HepG2 (cell line): Measurements from ENCODE around the gene SELENOS. TPM values are rescaled to one million over a fixed set of nuclear protein-coding genes. Genes with fewer than 3 reads are reported as not detected.
A peak's percentile ranks its signal among the peaks of the same experiment; 100 is the strongest.

ENCODE experiments used
- MEIS1 ChIP-seq: sonication (generic); formaldehyde crosslinking; IDR thresholded peaks from 2 replicates; pipeline ENCODE4 v1.9.0; 2021; ENCODE audit warnings: mild to moderate bottlenecking, missing genetic modification reagents, moderate library complexity, borderline replicate concordance
- NFRKB ChIP-seq: fragments of 450-650 bp; IDR thresholded peaks from 2 replicates; pipeline ENCODE4 v1.6.1; 2017
- NRL ChIP-seq: sonication (generic); formaldehyde crosslinking; IDR thresholded peaks from 2 replicates; pipeline ENCODE4 v1.5.0; 2020; ENCODE audit warnings: missing genetic modification reagents, mild to moderate bottlenecking, moderate library complexity, borderline replicate concordance
- SP2 ChIP-seq: sonication (generic); formaldehyde crosslinking; IDR thresholded peaks from 2 replicates; pipeline ENCODE4 v1.5.1; 2020; ENCODE audit warnings: mild to moderate bottlenecking, missing genetic modification reagents
- TAF15 ChIP-seq: fragments of 200-400 bp; formaldehyde crosslinking; IDR thresholded peaks from one replicate; pipeline ENCODE4 v1.6.1; 2018; ENCODE audit warnings: mild to moderate bottlenecking, low read depth, low read length; ENCODE audit not compliant: poor library complexity, severe bottlenecking
- TBX3 ChIP-seq: fragments of 450-650 bp; IDR thresholded peaks from 2 replicates; pipeline ENCODE4 v1.6.1; 2017; ENCODE audit warnings: antibody characterized with exemption, mild to moderate bottlenecking, inconsistent platforms, borderline replicate concordance
- ZBTB1 ChIP-seq: sonication (generic); formaldehyde crosslinking; IDR thresholded peaks from 2 replicates; pipeline ENCODE4 v1.4.0; 2020; ENCODE audit warnings: missing genetic modification reagents, borderline replicate concordance
- ZC3H13 ChIP-seq: sonication (generic); formaldehyde crosslinking; IDR thresholded peaks from 2 replicates; pipeline ENCODE4 v1.8.1; 2023; ENCODE audit warnings: mild to moderate bottlenecking, missing genetic modification reagents, moderate library complexity
- ZNF121 ChIP-seq: sonication (generic); formaldehyde crosslinking; IDR thresholded peaks from 2 replicates; pipeline ENCODE4 v1.5.0; 2020; ENCODE audit warnings: mild to moderate bottlenecking, missing genetic modification reagents
- ZNF33B ChIP-seq: sonication (generic); formaldehyde crosslinking; IDR thresholded peaks from 2 replicates; pipeline ENCODE4 v1.5.1; 2020; ENCODE audit warnings: mild to moderate bottlenecking, missing genetic modification reagents
- ZNF343 ChIP-seq: sonication (generic); formaldehyde crosslinking; IDR thresholded peaks from 2 replicates; pipeline ENCODE4 v1.4.0; 2020; ENCODE audit warnings: mild to moderate bottlenecking, missing genetic modification reagents
- ZNF567 ChIP-seq: sonication (generic); formaldehyde crosslinking; IDR thresholded peaks from 2 replicates; pipeline ENCODE4 v1.8.1; 2023; ENCODE audit warnings: mild to moderate bottlenecking, missing genetic modification reagents, borderline replicate concordance
- ZNF660 ChIP-seq: sonication (generic); formaldehyde crosslinking; IDR thresholded peaks from 2 replicates; pipeline ENCODE4 v1.5.1; 2020; ENCODE audit warnings: mild to moderate bottlenecking, low read depth, missing genetic modification reagents, borderline replicate concordance
- ZNF672 ChIP-seq: sonication (generic); formaldehyde crosslinking; IDR thresholded peaks from 2 replicates; pipeline ENCODE4 v1.8.1; 2022; ENCODE audit warnings: missing genetic modification reagents
- ZNF781 ChIP-seq: sonication (generic); formaldehyde crosslinking; IDR thresholded peaks from 2 replicates; pipeline ENCODE4 v1.5.1; 2020; ENCODE audit warnings: borderline replicate concordance, mild to moderate bottlenecking, missing genetic modification reagents; ENCODE audit errors: not compliant biosample characterization
- polyA plus RNA-seq, 8 experiments: library from polyadenylated mRNA; depleted of rRNA in 3 of 8; stranded (reverse) in 7 of 8; unstranded in 1 of 8; fragments of >200 nt; fragmentation: Illumina TruSeq in 4 of 8; extraction: Trizol in 4 of 8; gene quantifications; 2 replicates each; pipeline versions ENCODE4 v1.2.1 to v1.2.3, GENCODE V29; 2011 to 2016; ENCODE audit warnings: low read depth in 4 of 8, missing spikeins in 1 of 8, mixed read lengths in 1 of 8; ENCODE audit not compliant: insufficient read depth in 1 of 8
- total RNA-seq, 5 experiments: library from RNA; depleted of rRNA; stranded (reverse); fragments of >200 nt; fragmentation: Illumina TruSeq; extraction: Trizol; gene quantifications; 2 replicates each; pipeline ENCODE4 v1.2.3, GENCODE V29; 2016; ENCODE audit warnings: low read depth in 1 of 5
- TF ChIP-seq, protein P1 (sequence below): sonication (generic); formaldehyde crosslinking; IDR thresholded peaks from 2 replicates; pipeline ENCODE4 v1.4.0; 2020; ENCODE audit warnings: missing genetic modification reagents
- TF ChIP-seq, protein P2 (sequence below), 2 experiments: IDR thresholded peaks; 2 replicates each; pipeline ENCODE4 v1.6.1; 2011 to 2012; ENCODE audit warnings: low read length in 2 of 2, borderline replicate concordance in 1 of 2, low read depth in 1 of 2, mild to moderate bottlenecking in 1 of 2, moderate library complexity in 1 of 2
- TF ChIP-seq, protein P3 (sequence below): IDR thresholded peaks from 2 replicates; pipeline ENCODE4 v1.6.1; 2012; ENCODE audit warnings: low read depth, low read length, improper control_type of control experiment
- TF ChIP-seq, protein P4 (sequence below): sonication (generic); formaldehyde crosslinking; IDR thresholded peaks from 2 replicates; pipeline ENCODE4 v1.4.0; 2020; ENCODE audit warnings: missing genetic modification reagents, borderline replicate concordance

SELENOS gene
- total and polyA plus RNA-seq, 2 of the 13 experiments (the other 11 are each of a cell fraction or from before 2014, with no cell fraction given), result 63.0 to 66.1 TPM

DNA sequence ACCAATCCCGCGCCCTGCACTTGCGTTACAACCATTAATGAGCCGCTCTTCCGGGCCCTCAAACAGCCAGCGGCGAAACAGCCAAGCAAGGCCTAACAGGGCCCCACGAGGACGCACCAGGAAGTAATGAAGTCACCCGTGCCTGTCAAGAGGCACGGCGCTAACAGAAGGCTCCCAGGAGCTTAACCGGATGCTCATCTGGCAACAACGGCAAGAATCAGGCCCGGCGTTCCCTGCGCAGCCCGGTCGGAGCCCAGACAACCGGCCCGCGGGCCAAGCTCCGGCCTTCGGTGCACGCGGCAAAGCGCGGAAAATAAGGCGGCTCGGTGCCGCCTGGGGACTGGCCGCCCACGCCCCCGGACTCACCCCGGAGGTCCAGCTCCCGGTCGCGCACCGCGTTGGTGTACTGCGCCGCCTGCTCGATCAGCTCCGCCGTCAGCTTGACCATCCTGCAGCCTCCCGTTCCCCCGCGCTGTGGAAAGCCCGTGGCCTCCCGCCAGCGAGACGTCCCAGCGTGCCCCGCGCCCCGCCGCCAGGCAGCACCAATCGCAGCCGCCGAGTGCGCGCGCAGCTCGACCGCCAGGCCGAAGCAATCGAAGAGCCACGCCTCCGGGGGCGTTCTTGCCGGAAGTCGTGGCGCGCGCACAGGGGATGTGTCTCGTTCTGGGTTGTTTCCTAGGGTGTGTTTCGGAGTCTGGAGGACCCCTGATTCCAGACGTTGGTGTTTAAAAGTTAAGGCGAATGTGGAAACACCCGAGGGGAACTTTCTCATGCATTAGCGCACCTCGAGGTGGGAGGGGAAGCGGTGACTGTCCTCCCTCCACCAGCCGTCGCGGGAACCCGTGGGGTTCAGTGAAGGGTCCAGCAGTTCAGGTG is 17.7 kb upstream of the SELENOS start, which contains the start of gene SNRPA1 (continued):
- peak; percentile 98 for TF ChIP-seq MEIS1 (CRISPR knock-in tag)
- TF ChIP-seq TBX3, result peak; percentile 18; the same call in 1 of the 2 replicates
- TF ChIP-seq ZNF343 (CRISPR knock-in tag), result 0 out of 2 replicates have a peak, but pooled peaks have one; percentile 60
- TF ChIP-seq, protein P1, sequence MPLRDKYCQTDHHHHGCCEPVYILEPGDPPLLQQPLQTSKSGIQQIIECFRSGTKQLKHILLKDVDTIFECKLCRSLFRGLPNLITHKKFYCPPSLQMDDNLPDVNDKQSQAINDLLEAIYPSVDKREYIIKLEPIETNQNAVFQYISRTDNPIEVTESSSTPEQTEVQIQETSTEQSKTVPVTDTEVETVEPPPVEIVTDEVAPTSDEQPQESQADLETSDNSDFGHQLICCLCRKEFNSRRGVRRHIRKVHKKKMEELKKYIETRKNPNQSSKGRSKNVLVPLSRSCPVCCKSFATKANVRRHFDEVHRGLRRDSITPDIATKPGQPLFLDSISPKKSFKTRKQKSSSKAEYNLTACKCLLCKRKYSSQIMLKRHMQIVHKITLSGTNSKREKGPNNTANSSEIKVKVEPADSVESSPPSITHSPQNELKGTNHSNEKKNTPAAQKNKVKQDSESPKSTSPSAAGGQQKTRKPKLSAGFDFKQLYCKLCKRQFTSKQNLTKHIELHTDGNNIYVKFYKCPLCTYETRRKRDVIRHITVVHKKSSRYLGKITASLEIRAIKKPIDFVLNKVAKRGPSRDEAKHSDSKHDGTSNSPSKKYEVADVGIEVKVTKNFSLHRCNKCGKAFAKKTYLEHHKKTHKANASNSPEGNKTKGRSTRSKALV, result peak; percentile 83
- TF ChIP-seq, protein P2, sequence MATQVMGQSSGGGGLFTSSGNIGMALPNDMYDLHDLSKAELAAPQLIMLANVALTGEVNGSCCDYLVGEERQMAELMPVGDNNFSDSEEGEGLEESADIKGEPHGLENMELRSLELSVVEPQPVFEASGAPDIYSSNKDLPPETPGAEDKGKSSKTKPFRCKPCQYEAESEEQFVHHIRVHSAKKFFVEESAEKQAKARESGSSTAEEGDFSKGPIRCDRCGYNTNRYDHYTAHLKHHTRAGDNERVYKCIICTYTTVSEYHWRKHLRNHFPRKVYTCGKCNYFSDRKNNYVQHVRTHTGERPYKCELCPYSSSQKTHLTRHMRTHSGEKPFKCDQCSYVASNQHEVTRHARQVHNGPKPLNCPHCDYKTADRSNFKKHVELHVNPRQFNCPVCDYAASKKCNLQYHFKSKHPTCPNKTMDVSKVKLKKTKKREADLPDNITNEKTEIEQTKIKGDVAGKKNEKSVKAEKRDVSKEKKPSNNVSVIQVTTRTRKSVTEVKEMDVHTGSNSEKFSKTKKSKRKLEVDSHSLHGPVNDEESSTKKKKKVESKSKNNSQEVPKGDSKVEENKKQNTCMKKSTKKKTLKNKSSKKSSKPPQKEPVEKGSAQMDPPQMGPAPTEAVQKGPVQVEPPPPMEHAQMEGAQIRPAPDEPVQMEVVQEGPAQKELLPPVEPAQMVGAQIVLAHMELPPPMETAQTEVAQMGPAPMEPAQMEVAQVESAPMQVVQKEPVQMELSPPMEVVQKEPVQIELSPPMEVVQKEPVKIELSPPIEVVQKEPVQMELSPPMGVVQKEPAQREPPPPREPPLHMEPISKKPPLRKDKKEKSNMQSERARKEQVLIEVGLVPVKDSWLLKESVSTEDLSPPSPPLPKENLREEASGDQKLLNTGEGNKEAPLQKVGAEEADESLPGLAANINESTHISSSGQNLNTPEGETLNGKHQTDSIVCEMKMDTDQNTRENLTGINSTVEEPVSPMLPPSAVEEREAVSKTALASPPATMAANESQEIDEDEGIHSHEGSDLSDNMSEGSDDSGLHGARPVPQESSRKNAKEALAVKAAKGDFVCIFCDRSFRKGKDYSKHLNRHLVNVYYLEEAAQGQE (IDR thresholded peaks at IDR 0.05; ENCODE audit: borderline replicate concordance in 1 of 2, low read depth in 1 of 2, low read length in 2 of 2), result peak in 1 of 2 experiments; percentile 57; a peak in 1 of 4 replicates
- TF ChIP-seq, protein P3, sequence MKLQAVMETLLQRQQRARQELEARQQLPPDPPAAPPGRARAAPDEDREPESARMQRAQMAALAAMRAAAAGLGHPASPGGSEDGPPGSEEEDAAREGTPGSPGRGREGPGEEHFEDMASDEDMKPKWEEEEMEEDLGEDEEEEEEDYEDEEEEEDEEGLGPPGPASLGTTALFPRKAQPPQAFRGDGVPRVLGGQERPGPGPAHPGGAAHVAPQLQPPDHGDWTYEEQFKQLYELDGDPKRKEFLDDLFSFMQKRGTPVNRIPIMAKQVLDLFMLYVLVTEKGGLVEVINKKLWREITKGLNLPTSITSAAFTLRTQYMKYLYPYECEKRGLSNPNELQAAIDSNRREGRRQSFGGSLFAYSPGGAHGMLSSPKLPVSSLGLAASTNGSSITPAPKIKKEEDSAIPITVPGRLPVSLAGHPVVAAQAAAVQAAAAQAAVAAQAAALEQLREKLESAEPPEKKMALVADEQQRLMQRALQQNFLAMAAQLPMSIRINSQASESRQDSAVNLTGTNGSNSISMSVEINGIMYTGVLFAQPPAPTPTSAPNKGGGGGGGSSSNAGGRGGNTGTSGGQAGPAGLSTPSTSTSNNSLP, result no peak
- no peak for TF ChIP-seq ZNF121 (CRISPR knock-in tag)
- no peak for TF ChIP-seq ZBTB1 (CRISPR knock-in tag)
- TF ChIP-seq TAF15, result peak; percentile 77
- TF ChIP-seq, protein P4, sequence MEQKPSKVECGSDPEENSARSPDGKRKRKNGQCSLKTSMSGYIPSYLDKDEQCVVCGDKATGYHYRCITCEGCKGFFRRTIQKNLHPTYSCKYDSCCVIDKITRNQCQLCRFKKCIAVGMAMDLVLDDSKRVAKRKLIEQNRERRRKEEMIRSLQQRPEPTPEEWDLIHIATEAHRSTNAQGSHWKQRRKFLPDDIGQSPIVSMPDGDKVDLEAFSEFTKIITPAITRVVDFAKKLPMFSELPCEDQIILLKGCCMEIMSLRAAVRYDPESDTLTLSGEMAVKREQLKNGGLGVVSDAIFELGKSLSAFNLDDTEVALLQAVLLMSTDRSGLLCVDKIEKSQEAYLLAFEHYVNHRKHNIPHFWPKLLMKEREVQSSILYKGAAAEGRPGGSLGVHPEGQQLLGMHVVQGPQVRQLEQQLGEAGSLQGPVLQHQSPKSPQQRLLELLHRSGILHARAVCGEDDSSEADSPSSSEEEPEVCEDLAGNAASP (CRISPR knock-in tag), result peak; percentile 63; the same call in 1 of the 2 replicates
- TF ChIP-seq ZC3H13 (CRISPR knock-in tag), result peak; percentile 98
- TF ChIP-seq SP2, result peak; percentile 65
- TF ChIP-seq NRL (CRISPR knock-in tag), result peak; percentile 83
- 0 out of 2 replicates have a peak, but pooled peaks have one; percentile 79 for TF ChIP-seq ZNF567 (CRISPR knock-in tag)
- 0 out of 2 replicates have a peak, but pooled peaks have one; percentile 72 for TF ChIP-seq ZNF672 (CRISPR knock-in tag)
- TF ChIP-seq NFRKB, result no peak
- no peak for TF ChIP-seq ZNF33B (CRISPR knock-in tag)
- peak; percentile 19 for TF ChIP-seq ZNF781 (CRISPR knock-in tag)
- no peak for TF ChIP-seq ZNF660 (CRISPR knock-in tag)
